Amniotic epithelial cell (primary cell): ENCODE measurements around the gene BASP1.
"Not testable (repeated sequence)": the region's sequence is repeated elsewhere in the genome, so short reads cannot be mapped to it uniquely, and the experiment has no call there.

Source experiments
- DNase-seq: peaks from one replicate; pipeline ENCODE4 v3.0.0-alpha.2; 2010; ENCODE audit warnings: low read depth

BASP1 gene

GRCh38 chr5:17289681-17290539 is 72.5 kb downstream of the BASP1 start:
- DNase-seq = peak; percentile 57

- peak; percentile 42 for DNase-seq
Measured at GRCh38 chr5:17290540-17290974, 73.1 kb downstream of the BASP1 start.

GRCh38 chr5:17292434-17293015 is 75.1 kb downstream of the BASP1 start:
- no peak for DNase-seq

- no peak for DNase-seq
Measured at GRCh38 chr5:17294639-17295311, 77.3 kb downstream of the BASP1 start.

- DNase-seq = no peak
Measured at GRCh38 chr5:17295671-17296070, 78.2 kb downstream of the BASP1 start.

- no peak for DNase-seq
Measured at GRCh38 chr5:17302106-17302505, 84.7 kb downstream of the BASP1 start.

GRCh38 chr5:17302604-17303003 is 85.2 kb downstream of the BASP1 start:
- DNase-seq = no peak

- DNase-seq = peak; percentile 57
Measured at GRCh38 chr5:17304282-17304681, 86.9 kb downstream of the BASP1 start.

GRCh38 chr5:17305017-17305416 is 87.6 kb downstream of the BASP1 start:
- DNase-seq = peak; percentile 81

- DNase-seq = peak; percentile 85
Measured at GRCh38 chr5:17305964-17306725, 88.7 kb downstream of the BASP1 start.

- DNase-seq = no peak
Measured at GRCh38 chr5:17306726-17307091, 89.3 kb downstream of the BASP1 start.

- DNase-seq = not testable (repeated sequence)
Measured at GRCh38 chr5:17307440-17307839, 90.0 kb downstream of the BASP1 start.

GRCh38 chr5:17308326-17309065 is 91.1 kb downstream of the BASP1 start:
- DNase-seq = no peak

GRCh38 chr5:17309462-17309861 is 92.0 kb downstream of the BASP1 start:
- no peak for DNase-seq

- DNase-seq = not testable (repeated sequence)
Measured at GRCh38 chr5:17310502-17310901, 93.1 kb downstream of the BASP1 start.

- DNase-seq = not testable (repeated sequence)
Measured at GRCh38 chr5:17311811-17312210, 94.4 kb downstream of the BASP1 start.

GRCh38 chr5:17312358-17312757 is 94.9 kb downstream of the BASP1 start:
- DNase-seq = no peak

GRCh38 chr5:17314907-17315471 is 97.6 kb downstream of the BASP1 start:
- no peak for DNase-seq

GRCh38 chr5:17315710-17316221 is 98.3 kb downstream of the BASP1 start:
- peak; percentile 54 for DNase-seq

- peak; percentile 34 for DNase-seq
Measured at GRCh38 chr5:17316970-17317459, 99.6 kb downstream of the BASP1 start.

- no peak for DNase-seq
Measured at GRCh38 chr5:17317473-17317872, 100.0 kb downstream of the BASP1 start.
